Breast epithelium (tissue), 3 donors: ENCODE results near the gene NCK2.

Experiments used
- CTCF ChIP-seq, 3 donors: fragments of 450-650 bp; IDR thresholded peaks; one replicate each; pipeline ENCODE4 v1.5.1; 2016 to 2017; ENCODE audit warnings: antibody characterized with exemption in 3 of 3, mild to moderate bottlenecking in 3 of 3, moderate library complexity in 3 of 3
- POLR2A ChIP-seq: fragments of 450-650 bp; IDR thresholded peaks from one replicate; pipeline ENCODE4 v1.6.1; 2016; ENCODE audit warnings: antibody characterized with exemption, mild to moderate bottlenecking, moderate library complexity
- POLR2AphosphoS5 ChIP-seq, 3 donors: sonication (generic); formaldehyde crosslinking; IDR thresholded peaks; one replicate each; pipeline ENCODE4 v1.6.1; 2017; ENCODE audit warnings: antibody characterized with exemption in 3 of 3

GRCh38 chr2:105783972-105784371, 39.3 kb downstream of the NCK2 start:
- TF ChIP-seq POLR2A (no peak), CTCF (IDR thresholded peaks at IDR 0.05) (no peak), POLR2AphosphoS5 (IDR thresholded peaks at IDR 0.05) (no peak)
